HepG2 (cell line): Measurements from ENCODE around the gene CAPN15. TPM values are rescaled to one million over a fixed set of nuclear protein-coding genes. Genes with fewer than 3 reads are reported as not detected.

Experiments
- ARNT ChIP-seq: fragments of 450-650 bp; IDR thresholded peaks from 2 replicates; pipeline ENCODE4 v1.6.1; 2017
- FOXC1 ChIP-seq: sonication (generic); formaldehyde crosslinking; IDR thresholded peaks from 2 replicates; pipeline ENCODE4 v1.8.0; 2022; ENCODE audit warnings: mild to moderate bottlenecking, missing genetic modification reagents, borderline replicate concordance
- HMGXB4 ChIP-seq, 2 experiments: sonication (generic) in 1 of 2; formaldehyde crosslinking in 1 of 2; IDR thresholded peaks; 2 replicates each; pipeline versions ENCODE4 v1.4.0 to v1.6.1; 2018 to 2020; ENCODE audit warnings: missing genetic modification reagents in 2 of 2, borderline replicate concordance in 1 of 2, low read depth in 1 of 2, mild to moderate bottlenecking in 1 of 2, missing biosample characterization in 1 of 2
- HNRNPLL ChIP-seq: fragments of 200-400 bp; formaldehyde crosslinking; IDR thresholded peaks from 2 replicates; pipeline ENCODE4 v1.6.1; 2017; ENCODE audit warnings: mild to moderate bottlenecking, low read depth, low read length; ENCODE audit not compliant: poor library complexity, severe bottlenecking
- HOMEZ ChIP-seq: IDR thresholded peaks from 2 replicates; pipeline ENCODE4 v1.6.1; 2016; ENCODE audit warnings: low read depth
- KAT2B ChIP-seq: fragments of 150-350 bp; IDR thresholded peaks from 2 replicates; pipeline ENCODE4 v1.6.1; 2014; ENCODE audit warnings: low read depth, low read length, borderline replicate concordance
- MXD1 ChIP-seq: sonication (generic); formaldehyde crosslinking; IDR thresholded peaks from 2 replicates; pipeline ENCODE4 v1.4.0; 2020; ENCODE audit warnings: mild to moderate bottlenecking, missing genetic modification reagents
- PAX8 ChIP-seq: sonication (generic); formaldehyde crosslinking; IDR thresholded peaks from 2 replicates; pipeline ENCODE4 v1.8.0; 2022; ENCODE audit warnings: mild to moderate bottlenecking, missing genetic modification reagents, borderline replicate concordance
- RBM39 ChIP-seq: fragments of 200-400 bp; formaldehyde crosslinking; IDR thresholded peaks from one replicate; pipeline ENCODE4 v1.6.1; 2018; ENCODE audit warnings: antibody characterized with exemption, mild to moderate bottlenecking, low read depth, low read length; ENCODE audit not compliant: poor library complexity, severe bottlenecking
- RERE ChIP-seq: IDR thresholded peaks from 2 replicates; pipeline ENCODE4 v1.6.1; 2016; ENCODE audit warnings: low read depth, missing genetic modification reagents, missing compliant biosample characterization
- SIN3A ChIP-seq: IDR thresholded peaks from 2 replicates; pipeline ENCODE4 v1.6.1; 2011; ENCODE audit warnings: low read depth, mild to moderate bottlenecking, control low read depth, low read length, borderline replicate concordance
- SMYD3 ChIP-seq: sonication (generic); formaldehyde crosslinking; IDR thresholded peaks from 2 replicates; pipeline ENCODE4 v1.8.1; 2023; ENCODE audit warnings: mild to moderate bottlenecking, missing genetic modification reagents
- SP1 ChIP-seq, 2 experiments: fragments of 450-650 bp in 1 of 2; sonication (generic) in 1 of 2; formaldehyde crosslinking in 1 of 2; IDR thresholded peaks; 2 replicates each; pipeline versions ENCODE4 v1.4.0 to v1.6.1; 2016 to 2020; ENCODE audit warnings: missing genetic modification reagents in 1 of 2
- ZNF18 ChIP-seq: sonication (generic); formaldehyde crosslinking; IDR thresholded peaks from 2 replicates; pipeline ENCODE4 v1.8.0; 2022; ENCODE audit warnings: mild to moderate bottlenecking, missing genetic modification reagents; ENCODE audit not compliant: insufficient replicate concordance
- ZNF20 ChIP-seq: sonication (generic); formaldehyde crosslinking; IDR thresholded peaks from 2 replicates; pipeline ENCODE4 v1.4.0; 2020; ENCODE audit warnings: mild to moderate bottlenecking, moderate library complexity, missing genetic modification reagents
- ZNF251 ChIP-seq: sonication (generic); formaldehyde crosslinking; IDR thresholded peaks from 2 replicates; pipeline ENCODE4 v1.9.0; 2021; ENCODE audit warnings: mild to moderate bottlenecking, missing genetic modification reagents
- ZSCAN31 ChIP-seq: sonication (generic); formaldehyde crosslinking; IDR thresholded peaks from 2 replicates; pipeline ENCODE4 v1.5.0; 2020; ENCODE audit warnings: low read depth, mild to moderate bottlenecking, missing genetic modification reagents
- polyA plus RNA-seq, 8 experiments: library from polyadenylated mRNA; depleted of rRNA in 3 of 8; stranded (reverse) in 7 of 8; unstranded in 1 of 8; fragments of >200 nt; fragmentation: Illumina TruSeq in 4 of 8; extraction: Trizol in 4 of 8; gene quantifications; 2 replicates each; pipeline versions ENCODE4 v1.2.1 to v1.2.3, GENCODE V29; 2011 to 2016; ENCODE audit warnings: low read depth in 4 of 8, missing spikeins in 1 of 8, mixed read lengths in 1 of 8; ENCODE audit not compliant: insufficient read depth in 1 of 8
- total RNA-seq, 5 experiments: library from RNA; depleted of rRNA; stranded (reverse); fragments of >200 nt; fragmentation: Illumina TruSeq; extraction: Trizol; gene quantifications; 2 replicates each; pipeline ENCODE4 v1.2.3, GENCODE V29; 2016; ENCODE audit warnings: low read depth in 1 of 5

The CAPN15 gene
- total and polyA plus RNA-seq, 2 of the 13 experiments (the other 11 are each of a cell fraction or from before 2014, with no cell fraction given) = 14.9 to 24.5 TPM

- TF ChIP-seq HOMEZ (peak; percentile 75), PAX8 (CRISPR knock-in tag) (no peak), ZSCAN31 (CRISPR knock-in tag) (no peak), ARNT (no peak), SMYD3 (CRISPR knock-in tag) (no peak), KAT2B (no peak), HNRNPLL (no peak), ZNF251 (CRISPR knock-in tag) (no peak), FOXC1 (CRISPR knock-in tag) (peak; percentile 70), SP1 (IDR thresholded peaks at IDR 0.05) (no peak), SP1 (CRISPR knock-in tag; IDR thresholded peaks at IDR 0.05) (no peak), MXD1 (CRISPR knock-in tag) (no peak), SIN3A (peak; percentile 73; the same call in 1 of the 2 replicates), RERE (no peak), ZNF20 (CRISPR knock-in tag) (no peak), ZNF18 (peak; percentile 40), RBM39 (no peak), HMGXB4 (CRISPR knock-in tag; IDR thresholded peaks at IDR 0.05; ENCODE audit: borderline replicate concordance in 1 of 2, low read depth in 1 of 2) (peak; percentile 53 to 59; a peak in 1 of 4 replicates)
These were observed 30.9 kb downstream of the CAPN15 start (continued) for GRCh38 chr16:558298-559020.
